HG03103 (cell line): ENCODE data around the gene DYRK1A.

Source experiments
- ATAC-seq: cut with Tn5 transposase; IDR thresholded peaks from one replicate; pipeline ENCODE4 v1.9.1; 2021; ENCODE audit warnings: low read depth; ENCODE audit not compliant: unreplicated experiment

DYRK1A gene

GRCh38 chr21:37472581-37472980 is 106.0 kb downstream of the DYRK1A start:
- no peak for ATAC-seq

GRCh38 chr21:37473491-37473890 is 106.9 kb downstream of the DYRK1A start:
- no peak for ATAC-seq

- ATAC-seq = no peak
Observed at GRCh38 chr21:37474342-37474741, 107.8 kb downstream of the DYRK1A start.

- no peak for ATAC-seq
Observed at GRCh38 chr21:37475186-37475868, 108.8 kb downstream of the DYRK1A start.

- ATAC-seq = no peak
Observed at GRCh38 chr21:37478794-37479193, 112.2 kb downstream of the DYRK1A start.

- ATAC-seq = no peak
Observed at GRCh38 chr21:37483776-37484175, 117.2 kb downstream of the DYRK1A start.

GRCh38 chr21:37484535-37485474 is 118.2 kb downstream of the DYRK1A start:
- no peak for ATAC-seq

- ATAC-seq = no peak
Observed at GRCh38 chr21:37489553-37489952, 123.0 kb downstream of the DYRK1A start.

- ATAC-seq = no peak
Observed at GRCh38 chr21:37490084-37490483, 123.5 kb downstream of the DYRK1A start.

- no peak for ATAC-seq
Observed at GRCh38 chr21:37496972-37497371, 130.4 kb downstream of the DYRK1A start.

GRCh38 chr21:37498664-37499063 is 132.1 kb downstream of the DYRK1A start:
- no peak for ATAC-seq

- ATAC-seq = no peak
Observed at GRCh38 chr21:37502947-37503346, 136.4 kb downstream of the DYRK1A start.

GRCh38 chr21:37503848-37504467 is 137.4 kb downstream of the DYRK1A start:
- no peak for ATAC-seq

GRCh38 chr21:37505963-37506362 is 139.4 kb downstream of the DYRK1A start:
- no peak for ATAC-seq

GRCh38 chr21:37507716-37508115 is 141.1 kb downstream of the DYRK1A start:
- ATAC-seq = no peak

- ATAC-seq = no peak
Observed at GRCh38 chr21:37508341-37508740, 141.8 kb downstream of the DYRK1A start.

GRCh38 chr21:37509802-37510393 is 143.3 kb downstream of the DYRK1A start:
- ATAC-seq = no peak

- no peak for ATAC-seq
Observed at GRCh38 chr21:37511848-37512247, 145.3 kb downstream of the DYRK1A start.

- ATAC-seq = no peak
Observed at GRCh38 chr21:37513383-37513782, 146.8 kb downstream of the DYRK1A start.

- no peak for ATAC-seq
Observed at GRCh38 chr21:37514038-37514667, 147.6 kb downstream of the DYRK1A start.
